ENCODE data around the gene KLHL8. TPM values are rescaled to one million over a fixed set of nuclear protein-coding genes. Genes with fewer than 3 reads are reported as not detected.

The KLHL8 gene
- total RNA-seq, 1 donor from 2014 or later, result 13.4 TPM

GRCh38 chr4:87134122-87134521 is 86.3 kb downstream of the KLHL8 start:
- ATAC-seq (peak; percentile 60), DNase-seq (no peak)
- intact Hi-C loops (cut with micrococcal nuclease), result no loop called here

GRCh38 chr4:87133183-87133582 is 87.2 kb downstream of the KLHL8 start:
- no peak for DNase-seq
- intact Hi-C loops (cut with micrococcal nuclease), result no loop called here
- ATAC-seq, result peak; percentile 76

- ATAC-seq (no peak), DNase-seq (no peak)
- intact Hi-C loops (cut with micrococcal nuclease), result no loop called here
Measured at GRCh38 chr4:87132035-87132434, 88.4 kb downstream of the KLHL8 start.

- intact Hi-C loops (cut with micrococcal nuclease), result no loop called here
- DNase-seq (no peak), ATAC-seq (no peak)
Measured at GRCh38 chr4:87130985-87131703, 89.3 kb downstream of the KLHL8 start.

GRCh38 chr4:87129681-87130080 is 90.7 kb downstream of the KLHL8 start:
- DNase-seq (no peak), ATAC-seq (no peak)
- intact Hi-C loops (cut with micrococcal nuclease), result loop anchor here (10.0 kb wide), 1 partner anchor 1355 kb away; no protein-coding TSS in a partner anchor

GRCh38 chr4:87128006-87128705 is 92.3 kb downstream of the KLHL8 start:
- no peak for DNase-seq
- intact Hi-C loops (cut with micrococcal nuclease), result loop anchor here (10.0 kb wide), 1 partner anchor 1357 kb away; no protein-coding TSS in a partner anchor
- no peak for ATAC-seq

GRCh38 chr4:87126056-87126455 is 94.4 kb downstream of the KLHL8 start:
- DNase-seq, result no peak
- intact Hi-C loops (cut with micrococcal nuclease), result loop anchor here (10.0 kb wide), 1 partner anchor 1359 kb away; no protein-coding TSS in a partner anchor
- no peak for ATAC-seq

- intact Hi-C loops (cut with micrococcal nuclease), result loop anchor here (10.0 kb wide), 1 partner anchor 1363 kb away; no protein-coding TSS in a partner anchor
- no peak for ATAC-seq
- DNase-seq, result no peak
Measured at GRCh38 chr4:87122252-87122651, 98.2 kb downstream of the KLHL8 start.

GRCh38 chr4:87121341-87122065 is 98.9 kb downstream of the KLHL8 start:
- DNase-seq (no peak), ATAC-seq (peak; percentile 28)
- intact Hi-C loops (cut with micrococcal nuclease), result loop anchor here (10.0 kb wide), 1 partner anchor 1363 kb away; no protein-coding TSS in a partner anchor

- intact Hi-C loops (cut with micrococcal nuclease), result loop anchor here (10.0 kb wide), 1 partner anchor 1364 kb away; no protein-coding TSS in a partner anchor
- peak; percentile 86 for ATAC-seq
- peak; percentile 52 for DNase-seq
Measured at GRCh38 chr4:87120411-87121162, 99.8 kb downstream of the KLHL8 start.

GRCh38 chr4:87120010-87120409 is 100.4 kb downstream of the KLHL8 start:
- peak; percentile 4 for ATAC-seq
- intact Hi-C loops (cut with micrococcal nuclease), result loop anchor here (10.0 kb wide), 1 partner anchor 1365 kb away; no protein-coding TSS in a partner anchor

GRCh38 chr4:87118826-87119225 is 101.6 kb downstream of the KLHL8 start:
- intact Hi-C loops (cut with micrococcal nuclease), result no loop called here
- ATAC-seq, result peak; percentile 3
- no peak for DNase-seq

More at GRCh38 chr4:87120010-87120409, 100.4 kb downstream of the KLHL8 start:
- no peak for DNase-seq

GRCh38 chr4:87118421-87118820 is 102.0 kb downstream of the KLHL8 start:
- no peak for ATAC-seq
- intact Hi-C loops (cut with micrococcal nuclease), result no loop called here

GRCh38 chr4:87117732-87118075 is 102.7 kb downstream of the KLHL8 start:
- intact Hi-C loops (cut with micrococcal nuclease), result no loop called here

More at GRCh38 chr4:87118421-87118820, 102.0 kb downstream of the KLHL8 start:
- no peak for DNase-seq

GRCh38 chr4:87117051-87117731 is 103.2 kb downstream of the KLHL8 start:
- ATAC-seq, result peak; percentile 8
- intact Hi-C loops (cut with micrococcal nuclease), result no loop called here
- DNase-seq, result no peak

More at GRCh38 chr4:87117732-87118075, 102.7 kb downstream of the KLHL8 start:
- no peak for DNase-seq
- ATAC-seq, result no peak

GRCh38 chr4:87116231-87116630 is 104.2 kb downstream of the KLHL8 start:
- intact Hi-C loops (cut with micrococcal nuclease), result no loop called here
- DNase-seq (no peak), ATAC-seq (no peak)

- intact Hi-C loops (cut with micrococcal nuclease), result no loop called here
- peak; percentile 49 for DNase-seq
- ATAC-seq, result peak; percentile 53
Measured at GRCh38 chr4:87114245-87115062, 106.0 kb downstream of the KLHL8 start.

Measured in left ventricle myocardium superior (tissue), 1 donor.